Caki2 (cell line): ENCODE measurements around the gene ICAM1. TPM values are rescaled to one million over a fixed set of nuclear protein-coding genes. Genes with fewer than 3 reads are reported as not detected.
"Not testable (repeated sequence)": the region's sequence is repeated elsewhere in the genome, so short reads cannot be mapped to it uniquely, and the experiment has no call there.

ENCODE experiments used
- DNase-seq: peaks from one replicate; pipeline ENCODE4 v3.0.0-alpha.2; 2015; ENCODE audit warnings: low read depth
- in situ Hi-C: cut with HindIII; loops from 2 replicates; pipeline ENCODE4 v1.10.0; 2016; ENCODE audit warnings: low sequenced_read_pairs, low pct_unique_long_range_greater_than_20kb, mixed read lengths
- total RNA-seq: library from RNA; depleted of rRNA; stranded (reverse); fragments of >200 nt; shearing (Covaris generic); gene quantifications from 2 replicates; pipeline ENCODE4 v1.2.3, GENCODE V29; 2014; ENCODE audit warnings: low replicate concordance; rRNA removed

ICAM1 gene
- total RNA-seq = 0.43 TPM in 1 of 2 replicates, not detected in the other

- no peak for DNase-seq
- in situ Hi-C loops = no loop called here
Measured at GRCh38 chr19:10270616-10271394, at the start of gene ICAM1. ICAM1 (plus strand) TSS chr19:10271120; CDS start chr19:10271160, 40 bp downstream.

GRCh38 chr19:10222201-10222890, 48.6 kb upstream of the ICAM1 start:
- DNase-seq = no peak
- in situ Hi-C loops = no loop called here

- in situ Hi-C loops = no loop called here
- DNase-seq = no peak
Measured at GRCh38 chr19:10223488-10224213, 47.3 kb upstream of the ICAM1 start.

- in situ Hi-C loops = no loop called here
- DNase-seq = no peak
Measured at GRCh38 chr19:10224337-10224736, 46.6 kb upstream of the ICAM1 start.

- in situ Hi-C loops = no loop called here
- no peak for DNase-seq
Measured at GRCh38 chr19:10226021-10226375, 44.9 kb upstream of the ICAM1 start.

- DNase-seq = no peak
- in situ Hi-C loops = no loop called here
Measured at GRCh38 chr19:10226376-10227025, 44.4 kb upstream of the ICAM1 start.

- in situ Hi-C loops = no loop called here
- DNase-seq = no peak
Measured at GRCh38 chr19:10227026-10227971, 43.6 kb upstream of the ICAM1 start.

- DNase-seq = no peak
- in situ Hi-C loops = no loop called here
Measured at GRCh38 chr19:10228393-10228792, 42.5 kb upstream of the ICAM1 start.

GRCh38 chr19:10228920-10229319, 42.0 kb upstream of the ICAM1 start:
- in situ Hi-C loops = no loop called here
- DNase-seq = no peak

- in situ Hi-C loops = no loop called here
Measured at GRCh38 chr19:10230173-10230860, 40.6 kb upstream of the ICAM1 start.

GRCh38 chr19:10230861-10231611, 39.9 kb upstream of the ICAM1 start, which contains the start of gene S1PR2:
S1PR2 (minus strand) TSS chr19:10231331; CDS start chr19:10224905, 6,426 bp downstream.
- DNase-seq = peak; percentile 44
- in situ Hi-C loops = no loop called here

More at GRCh38 chr19:10230173-10230860, 40.6 kb upstream of the ICAM1 start:
- no peak for DNase-seq

GRCh38 chr19:10231612-10232228, 39.2 kb upstream of the ICAM1 start:
- in situ Hi-C loops = no loop called here
- DNase-seq = no peak

- DNase-seq = no peak
- in situ Hi-C loops = no loop called here
Measured at GRCh38 chr19:10233946-10234345, 37.0 kb upstream of the ICAM1 start.

GRCh38 chr19:10235003-10235402, 35.9 kb upstream of the ICAM1 start:
- in situ Hi-C loops = no loop called here
- DNase-seq = no peak

- DNase-seq, in situ Hi-C loops: not testable (repeated sequence)
Measured at GRCh38 chr19:10235409-10235808, 35.5 kb upstream of the ICAM1 start.

- DNase-seq = no peak
- in situ Hi-C loops = no loop called here
Measured at GRCh38 chr19:10237702-10238101, 33.2 kb upstream of the ICAM1 start.
